Measurements from ENCODE around the gene EXOC4. TPM values are rescaled to one million over a fixed set of nuclear protein-coding genes. Genes with fewer than 3 reads are reported as not detected.

EXOC4 gene
- total and polyA plus RNA-seq, 2 of the 8 experiments (the other 6 are each of a cell fraction or from before 2014, with no cell fraction given) = 27.0 to 67.3 TPM

DNA sequence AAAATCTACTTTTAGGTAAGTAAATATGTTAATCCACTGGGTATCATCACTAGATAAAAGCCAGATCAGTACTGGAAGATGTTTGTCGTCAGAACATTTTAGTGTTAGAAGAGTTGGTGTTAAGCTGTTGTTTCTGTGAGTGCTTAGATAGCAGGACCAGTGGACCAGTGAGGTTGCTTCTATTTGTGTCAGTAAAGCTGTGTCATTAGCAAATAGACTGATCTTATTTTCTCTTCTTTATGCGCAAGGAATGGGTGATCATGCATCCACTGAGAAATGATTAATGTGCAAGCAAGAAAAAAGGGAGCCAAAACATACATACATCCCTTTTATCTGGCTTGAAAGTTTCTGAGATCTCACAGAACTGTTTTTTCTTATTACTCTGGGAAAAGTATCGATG, 42.6 kb downstream of the EXOC4 start (continued):
- TF ChIP-seq CHD7 (IDR thresholded peaks at IDR 0.05; ENCODE audit: insufficient replicate concordance, low read length) (no peak), HDAC2 (IDR thresholded peaks at IDR 0.05; ENCODE audit: borderline replicate concordance in 1 of 2, low read depth in 2 of 2, low read length in 2 of 2) (no peak), TEAD4 (IDR thresholded peaks at IDR 0.05; ENCODE audit: low read depth, low read length) (no peak), POLR2A (IDR thresholded peaks at IDR 0.05; ENCODE audit: control extremely low read depth in 1 of 2, low read depth in 2 of 2, low read length in 2 of 2) (no peak), POLR2AphosphoS5 (IDR thresholded peaks at IDR 0.05; ENCODE audit: low read depth, low read length) (no peak), NANOG (IDR thresholded peaks at IDR 0.05; ENCODE audit: insufficient read depth, low read depth, low read length, poor library complexity, severe bottlenecking) (no peak), KDM1A (IDR thresholded peaks at IDR 0.05; ENCODE audit: borderline replicate concordance, low read length) (no peak), SP2 (IDR thresholded peaks at IDR 0.05; ENCODE audit: low read length) (no peak), CHD2 (IDR thresholded peaks at IDR 0.05; ENCODE audit: low read length) (no peak), ZNF274 (IDR thresholded peaks at IDR 0.05; ENCODE audit: borderline replicate concordance, extremely low read depth, low read length) (no peak), CEBPB (IDR thresholded peaks at IDR 0.05; ENCODE audit: low read depth, low read length) (no peak), TAF7 (optimal IDR thresholded peaks at IDR 0.05; ENCODE audit: borderline replicate concordance, low read depth, low read length) (no peak), BCL11A (IDR thresholded peaks at IDR 0.05; ENCODE audit: low read depth in 2 of 2, low read length in 2 of 2) (no peak)
